AG04449 (cell line): ENCODE results near the gene RAB20.

ENCODE experiments used
- CTCF ChIA-PET: fragments of 350-600 bp; formaldehyde crosslinking; extraction: SDS; loops from one replicate; lab custom pipeline; 2021; ENCODE audit warnings: antibody characterized with exemption; lab: Yijun Ruan, JAX
- POLR2A ChIA-PET: fragments of 400-600, 350-600 bp; formaldehyde crosslinking; extraction: SDS; loops from one replicate; lab custom pipeline; 2020; ENCODE audit warnings: antibody characterized with exemption, inconsistent platforms; lab: Yijun Ruan, JAX
- DNase-seq: peaks from one replicate; pipeline ENCODE4 v3.0.0-alpha.2; 2010; ENCODE audit warnings: low read depth, low spot score
- H3K4me3 ChIP-seq: 2 replicates; pipeline ENCODE4 v1.5.1; 2011; ENCODE audit warnings: low read depth, mild to moderate bottlenecking, control low read depth, low read length
- TF ChIP-seq, protein P1 (sequence below): IDR thresholded peaks from one replicate; pipeline ENCODE4 v1.5.1; 2011; ENCODE audit warnings: mild to moderate bottlenecking, moderate library complexity, low read length, control low read depth, inconsistent platforms; ENCODE audit not compliant: insufficient read depth; ENCODE audit errors: missing control alignments

The RAB20 gene

DNA sequence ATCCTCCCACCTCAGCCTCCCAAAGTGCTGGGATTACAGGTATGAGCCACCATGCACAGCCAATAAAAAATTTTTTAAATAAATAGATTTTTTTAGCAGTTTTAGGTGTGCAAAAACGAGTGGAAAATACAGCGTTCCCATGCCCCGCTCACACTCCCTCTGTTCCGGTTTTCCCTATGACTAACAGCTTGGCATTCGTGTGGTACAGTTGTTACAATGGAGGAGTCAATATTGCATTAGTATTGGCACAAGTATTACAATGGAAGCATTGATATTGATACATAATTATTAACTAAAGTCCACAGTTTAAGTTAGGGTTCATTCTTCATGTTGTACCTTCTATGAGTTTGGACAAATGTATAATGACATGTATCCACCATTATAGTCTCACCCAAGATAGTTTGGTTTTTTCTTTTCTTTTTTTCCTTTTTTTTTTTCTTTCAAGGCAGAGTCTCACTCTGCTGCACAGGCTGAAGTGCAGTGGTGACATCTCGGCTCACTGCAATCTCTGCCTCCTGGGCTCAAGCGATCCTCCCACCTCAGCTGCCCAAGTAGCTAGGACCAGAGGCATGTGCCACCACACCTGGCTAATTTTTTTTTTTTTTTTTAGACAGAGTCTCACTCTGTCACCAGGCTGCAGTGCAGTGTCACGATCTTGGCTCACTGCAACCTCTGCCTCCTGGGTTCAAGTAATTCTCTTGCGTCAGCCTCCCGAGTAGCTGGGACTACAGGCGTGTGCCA is 15.4 kb upstream of the RAB20 start:
- ChIA-PET CTCF (no interaction called here), POLR2A (no interaction called here)
- TF ChIP-seq, protein P1, sequence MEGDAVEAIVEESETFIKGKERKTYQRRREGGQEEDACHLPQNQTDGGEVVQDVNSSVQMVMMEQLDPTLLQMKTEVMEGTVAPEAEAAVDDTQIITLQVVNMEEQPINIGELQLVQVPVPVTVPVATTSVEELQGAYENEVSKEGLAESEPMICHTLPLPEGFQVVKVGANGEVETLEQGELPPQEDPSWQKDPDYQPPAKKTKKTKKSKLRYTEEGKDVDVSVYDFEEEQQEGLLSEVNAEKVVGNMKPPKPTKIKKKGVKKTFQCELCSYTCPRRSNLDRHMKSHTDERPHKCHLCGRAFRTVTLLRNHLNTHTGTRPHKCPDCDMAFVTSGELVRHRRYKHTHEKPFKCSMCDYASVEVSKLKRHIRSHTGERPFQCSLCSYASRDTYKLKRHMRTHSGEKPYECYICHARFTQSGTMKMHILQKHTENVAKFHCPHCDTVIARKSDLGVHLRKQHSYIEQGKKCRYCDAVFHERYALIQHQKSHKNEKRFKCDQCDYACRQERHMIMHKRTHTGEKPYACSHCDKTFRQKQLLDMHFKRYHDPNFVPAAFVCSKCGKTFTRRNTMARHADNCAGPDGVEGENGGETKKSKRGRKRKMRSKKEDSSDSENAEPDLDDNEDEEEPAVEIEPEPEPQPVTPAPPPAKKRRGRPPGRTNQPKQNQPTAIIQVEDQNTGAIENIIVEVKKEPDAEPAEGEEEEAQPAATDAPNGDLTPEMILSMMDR = no peak
- DNase-seq = no peak
- H3K4me3 ChIP-seq = no peak overlapping the region

DNA sequence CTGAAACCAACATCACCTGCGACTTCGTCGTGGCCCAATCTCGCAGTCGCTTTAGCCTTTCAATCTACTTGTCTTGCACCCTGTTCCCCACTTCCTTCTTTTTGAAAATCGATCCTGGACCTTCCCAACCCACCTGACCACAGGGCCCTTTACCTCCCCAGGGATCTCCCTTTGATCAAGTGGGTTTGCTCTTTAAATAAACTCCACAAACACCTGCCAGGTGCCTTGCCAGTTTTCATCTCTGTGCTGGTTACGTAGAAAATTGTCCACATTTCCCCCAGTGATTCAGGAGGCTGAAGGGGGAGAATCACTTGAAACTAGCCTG is 14.5 kb upstream of the RAB20 start:
- no peak for DNase-seq
- TF ChIP-seq, protein P1 = no peak
- CTCF ChIA-PET = no interaction called here
- POLR2A ChIA-PET = no interaction called here
- no peak overlapping the region for H3K4me3 ChIP-seq

DNA sequence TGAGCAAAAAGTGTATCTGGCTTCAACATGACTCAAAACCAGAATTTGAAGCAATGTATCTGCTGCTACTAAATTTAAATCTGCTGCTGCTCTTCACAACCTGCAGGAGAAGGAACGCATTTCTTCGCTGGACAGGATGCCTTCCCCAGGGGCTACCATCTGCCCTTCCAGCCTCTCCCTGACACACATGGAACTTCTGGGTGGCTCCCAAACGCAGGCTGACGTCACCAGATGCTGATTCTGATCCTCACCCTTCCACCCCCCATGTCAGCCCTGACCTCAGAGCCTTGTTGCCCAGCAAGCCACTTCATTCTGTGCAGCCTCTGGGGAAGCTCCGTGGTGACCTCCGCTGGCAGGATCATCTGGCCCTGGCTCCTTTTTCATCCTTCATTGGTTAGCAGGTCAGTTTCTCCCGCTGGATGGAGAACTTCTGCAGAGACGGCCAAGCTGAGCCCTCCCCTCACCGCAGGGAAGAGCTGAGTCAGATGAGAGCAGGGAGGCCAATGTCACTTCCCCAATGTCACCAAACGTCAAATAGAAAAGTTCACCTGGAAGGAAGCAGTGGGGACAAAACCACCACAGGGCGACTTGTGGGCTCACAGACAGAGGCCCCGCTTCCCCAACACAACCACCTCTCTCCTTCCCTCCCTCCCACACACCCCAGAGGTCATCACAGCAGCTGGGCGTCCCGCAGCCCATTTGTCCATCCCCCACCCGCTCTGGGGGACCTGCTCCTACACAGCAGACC is 14.0 kb upstream of the RAB20 start:
- no peak for DNase-seq
- POLR2A ChIA-PET = interaction anchor here (0.7 kb wide), 1 partner anchor 10 kb away, joined by 3 read pairs; no protein-coding TSS in a partner anchor
- TF ChIP-seq, protein P1 = no peak
- H3K4me3 ChIP-seq = no peak overlapping the region
- CTCF ChIA-PET = no interaction called here

DNA sequence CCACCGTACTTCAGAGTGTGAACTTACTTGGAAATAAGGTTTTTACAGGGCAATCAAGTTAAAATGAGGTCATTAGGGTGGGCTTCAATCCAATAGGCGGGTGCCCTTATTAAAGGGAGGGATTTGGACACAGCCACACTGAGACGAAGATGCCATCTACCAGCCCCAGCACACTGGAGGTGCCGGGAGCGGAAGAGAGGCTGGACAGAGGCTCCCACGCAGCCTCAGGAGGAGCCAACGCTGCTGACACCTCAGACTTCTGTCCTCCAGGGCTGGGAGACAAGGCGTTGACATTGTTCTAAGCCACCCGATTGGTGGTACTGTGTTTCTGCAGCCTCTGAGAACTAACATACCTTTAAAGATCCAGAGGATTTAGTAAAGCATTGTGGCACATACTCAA is 12.6 kb upstream of the RAB20 start:
- ChIA-PET POLR2A (no interaction called here), CTCF (no interaction called here)
- TF ChIP-seq, protein P1 = no peak
- H3K4me3 ChIP-seq = no peak overlapping the region
- DNase-seq = no peak

DNA sequence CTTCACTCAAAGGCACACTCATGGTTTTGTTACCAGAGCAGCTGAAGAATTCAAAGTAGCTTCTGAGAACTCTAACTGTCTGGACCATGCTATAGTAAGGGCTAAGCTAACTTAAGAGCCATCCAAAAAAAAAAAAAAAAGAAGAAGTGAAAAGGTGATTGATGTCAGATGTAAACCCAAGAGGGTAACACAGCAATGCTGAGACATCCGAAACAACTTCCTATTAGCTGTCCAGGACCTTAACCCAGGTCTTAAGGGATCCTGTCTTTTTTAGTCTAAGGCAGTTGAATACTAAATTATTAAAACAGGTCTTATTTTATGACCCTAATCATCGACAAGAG is 11.2 kb upstream of the RAB20 start:
- no peak for DNase-seq
- ChIA-PET CTCF (no interaction called here), POLR2A (no interaction called here)
- H3K4me3 ChIP-seq = no peak overlapping the region
- TF ChIP-seq, protein P1 = no peak

DNA sequence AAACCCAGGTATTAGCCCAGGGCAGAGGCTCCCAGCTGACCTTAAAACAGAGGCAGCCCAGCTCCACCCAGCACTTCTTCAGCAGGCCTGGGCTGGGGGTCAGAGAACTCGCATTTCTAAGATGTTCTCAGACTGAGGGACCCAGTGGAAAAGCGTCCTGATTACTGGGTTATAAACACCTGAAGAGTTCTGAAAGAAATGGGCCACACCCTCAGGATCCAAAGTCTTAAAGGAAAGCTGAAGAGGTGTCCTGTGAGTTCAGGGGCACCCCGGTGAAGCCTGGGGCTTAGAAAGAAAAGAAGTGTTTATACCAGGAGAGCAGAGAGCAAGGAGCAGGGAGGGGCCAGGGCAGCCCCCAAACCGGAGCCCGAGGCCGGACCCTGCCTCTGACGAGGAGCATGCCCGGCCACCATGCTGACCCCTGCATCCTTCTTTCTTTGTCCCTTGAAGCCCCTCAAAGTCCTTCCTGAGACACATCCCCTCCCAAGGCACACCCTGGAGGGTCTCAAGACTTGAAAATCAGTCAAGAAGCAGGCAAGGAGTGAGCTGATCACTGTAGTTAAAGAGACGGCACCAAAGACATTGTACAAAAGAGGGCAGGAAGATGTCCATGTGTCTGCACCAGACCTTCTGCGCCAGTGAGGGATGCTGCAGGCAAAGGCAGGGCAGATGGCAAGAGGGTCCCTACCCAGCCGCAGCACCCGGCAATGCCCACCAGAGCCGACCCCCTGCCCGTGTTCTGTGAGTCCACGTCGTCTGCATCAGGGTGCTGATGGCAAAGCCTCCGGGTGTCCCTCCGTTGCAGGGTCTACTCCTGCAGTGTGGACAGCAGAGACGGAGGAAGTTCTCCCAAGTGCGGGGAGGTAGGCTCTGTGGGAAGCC is 10.6 kb upstream of the RAB20 start:
- no peak overlapping the region for H3K4me3 ChIP-seq
- DNase-seq = no peak
- ChIA-PET POLR2A (no interaction called here), CTCF (no interaction called here)
- TF ChIP-seq, protein P1 = no peak
